OCI-LY3 (cell line): Measurements from ENCODE around the gene CACNA1E.

Experiments used
- EZH2phosphoT487 ChIP-seq: fragments of 200-600 bp; shearing (Covaris generic); IDR thresholded peaks from 2 replicates; pipeline ENCODE4 v1.6.1; 2018; ENCODE audit warnings: antibody characterized with exemption, mixed run types, low read depth
- TF ChIP-seq, protein P1 (sequence below): fragments of 200-600, 300-600 bp; sonication (generic); IDR thresholded peaks from 2 replicates; pipeline ENCODE4 v1.5.1; 2014; ENCODE audit warnings: antibody characterized with exemption, low read length, low read depth

DNA sequence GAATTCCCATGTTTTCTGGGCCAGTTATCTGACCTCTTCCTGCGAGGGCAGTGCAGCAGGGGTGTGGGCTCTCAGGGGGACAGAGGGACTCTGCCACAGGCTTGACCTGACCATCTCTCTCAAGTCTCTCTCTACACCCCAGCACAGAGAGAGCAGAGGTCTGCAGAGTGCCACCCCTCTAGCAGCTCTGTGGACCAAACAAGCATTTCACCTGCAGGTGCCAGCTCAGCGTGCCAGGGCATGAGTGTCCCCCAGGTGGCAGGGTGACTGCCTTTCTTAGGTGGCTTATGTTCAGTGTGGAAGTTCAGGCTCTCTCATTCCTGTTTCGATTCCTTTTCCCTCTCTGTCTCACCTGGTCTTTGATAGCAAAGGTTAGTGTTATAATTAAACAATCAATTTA, 191.3 kb downstream of the CACNA1E start:
- TF ChIP-seq, protein P1, sequence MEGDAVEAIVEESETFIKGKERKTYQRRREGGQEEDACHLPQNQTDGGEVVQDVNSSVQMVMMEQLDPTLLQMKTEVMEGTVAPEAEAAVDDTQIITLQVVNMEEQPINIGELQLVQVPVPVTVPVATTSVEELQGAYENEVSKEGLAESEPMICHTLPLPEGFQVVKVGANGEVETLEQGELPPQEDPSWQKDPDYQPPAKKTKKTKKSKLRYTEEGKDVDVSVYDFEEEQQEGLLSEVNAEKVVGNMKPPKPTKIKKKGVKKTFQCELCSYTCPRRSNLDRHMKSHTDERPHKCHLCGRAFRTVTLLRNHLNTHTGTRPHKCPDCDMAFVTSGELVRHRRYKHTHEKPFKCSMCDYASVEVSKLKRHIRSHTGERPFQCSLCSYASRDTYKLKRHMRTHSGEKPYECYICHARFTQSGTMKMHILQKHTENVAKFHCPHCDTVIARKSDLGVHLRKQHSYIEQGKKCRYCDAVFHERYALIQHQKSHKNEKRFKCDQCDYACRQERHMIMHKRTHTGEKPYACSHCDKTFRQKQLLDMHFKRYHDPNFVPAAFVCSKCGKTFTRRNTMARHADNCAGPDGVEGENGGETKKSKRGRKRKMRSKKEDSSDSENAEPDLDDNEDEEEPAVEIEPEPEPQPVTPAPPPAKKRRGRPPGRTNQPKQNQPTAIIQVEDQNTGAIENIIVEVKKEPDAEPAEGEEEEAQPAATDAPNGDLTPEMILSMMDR = no peak
- no peak for TF ChIP-seq EZH2phosphoT487
